ENCODE measurements around the gene LPIN1. TPM values are rescaled to one million over a fixed set of nuclear protein-coding genes. Genes with fewer than 3 reads are reported as not detected.
"Not testable (repeated sequence)": the region's sequence is repeated elsewhere in the genome, so short reads cannot be mapped to it uniquely, and the experiment has no call there.

LPIN1 gene
- total RNA-seq, 2 experiments from 2014 or later: 31.9 to 36.5 TPM

- H3K36me3 Mint-ChIP-seq (ENCODE audit: low read depth): peaks cover 62% of the 10 kb centered on the region
- POLR2A ChIA-PET: no interaction called here
Observed at GRCh38 chr2:11811036-11811654, 64.7 kb downstream of the LPIN1 start.

GRCh38 chr2:11812466-11813248, 66.2 kb downstream of the LPIN1 start:
- ChIA-PET POLR2A (interaction anchor here (0.6 kb wide), 1 partner anchor 381 kb away, joined by 3 read pairs; no protein-coding TSS in a partner anchor), CTCF (no interaction called here)
- no peak overlapping the region for H3K4me3 Mint-ChIP-seq
- ATAC-seq (no peak), DNase-seq (no peak)
- TF ChIP-seq CTCF (IDR thresholded peaks at IDR 0.05): no peak
- peaks cover 65% of the 10 kb centered on the region for H3K36me3 Mint-ChIP-seq (ENCODE audit: low read depth)
- H3K27me3 Mint-ChIP-seq: no peaks in the 10 kb centered on the region
- intact Hi-C loops (cut with micrococcal nuclease): no loop called here
- no peak overlapping the region for H3K27ac Mint-ChIP-seq
- no peaks in the 10 kb centered on the region for H3K9me3 Mint-ChIP-seq
- peaks cover 3% of the 10 kb centered on the region for H3K4me1 Mint-ChIP-seq (ENCODE audit: low read depth)

More at GRCh38 chr2:11811036-11811654, 64.7 kb downstream of the LPIN1 start:
- no peaks in the 10 kb centered on the region for H3K9me3 Mint-ChIP-seq
- DNase-seq: no peak
- intact Hi-C loops (cut with micrococcal nuclease): no loop called here
- peaks cover 11% of the 10 kb centered on the region for H3K4me1 Mint-ChIP-seq (ENCODE audit: low read depth)
- TF ChIP-seq CTCF (IDR thresholded peaks at IDR 0.05): no peak
- no peak overlapping the region for H3K4me3 Mint-ChIP-seq
- CTCF ChIA-PET: no interaction called here
- ATAC-seq: no peak
- no peak overlapping the region for H3K27ac Mint-ChIP-seq
- H3K27me3 Mint-ChIP-seq: no peaks in the 10 kb centered on the region

- H3K27ac Mint-ChIP-seq; intact Hi-C loops (cut with micrococcal nuclease); H3K27me3 Mint-ChIP-seq; H3K4me3 Mint-ChIP-seq; DNase-seq; CTCF ChIA-PET; H3K9me3 Mint-ChIP-seq; ATAC-seq; POLR2A ChIA-PET; H3K4me1 Mint-ChIP-seq (ENCODE audit: low read depth): not testable (repeated sequence)
- H3K36me3 Mint-ChIP-seq (ENCODE audit: low read depth): peaks cover 61% of the 10 kb centered on the region
Observed at GRCh38 chr2:11813345-11813744, 66.9 kb downstream of the LPIN1 start.

- no peak overlapping the region for H3K27ac Mint-ChIP-seq
- intact Hi-C loops (cut with micrococcal nuclease): no loop called here
- ChIA-PET CTCF (no interaction called here), POLR2A (no interaction called here)
- no peak overlapping the region for H3K4me3 Mint-ChIP-seq
- no peaks in the 10 kb centered on the region for H3K4me1 Mint-ChIP-seq (ENCODE audit: low read depth)
- no peaks in the 10 kb centered on the region for H3K9me3 Mint-ChIP-seq
- no peaks in the 10 kb centered on the region for H3K27me3 Mint-ChIP-seq
- DNase-seq: no peak
- TF ChIP-seq CTCF (IDR thresholded peaks at IDR 0.05): no peak
- peaks cover 58% of the 10 kb centered on the region for H3K36me3 Mint-ChIP-seq (ENCODE audit: low read depth)
- ATAC-seq: no peak
Observed at GRCh38 chr2:11813951-11814350, 67.5 kb downstream of the LPIN1 start.

GRCh38 chr2:11814979-11815510, 68.6 kb downstream of the LPIN1 start:
- ChIA-PET POLR2A (no interaction called here), CTCF (interaction anchor here (1.1 kb wide), 1 partner anchor 122 kb away, joined by 3 read pairs; no protein-coding TSS in a partner anchor)
- no peak for TF ChIP-seq CTCF (IDR thresholded peaks at IDR 0.05)
- H3K4me3 Mint-ChIP-seq: no peak overlapping the region
- H3K36me3 Mint-ChIP-seq (ENCODE audit: low read depth): peaks cover 59% of the 10 kb centered on the region
- no peaks in the 10 kb centered on the region for H3K27me3 Mint-ChIP-seq
- intact Hi-C loops (cut with micrococcal nuclease): no loop called here
- DNase-seq: no peak
- ATAC-seq: no peak
- no peak overlapping the region for H3K27ac Mint-ChIP-seq
- H3K4me1 Mint-ChIP-seq (ENCODE audit: low read depth): no peaks in the 10 kb centered on the region
- H3K9me3 Mint-ChIP-seq: no peaks in the 10 kb centered on the region

- POLR2A ChIA-PET, CTCF ChIA-PET: not testable (repeated sequence)
Observed at GRCh38 chr2:11816935-11817334, 70.5 kb downstream of the LPIN1 start.

More at GRCh38 chr2:11816935-11817334, 70.5 kb downstream of the LPIN1 start:
- DNase-seq; H3K9me3 Mint-ChIP-seq; H3K4me3 Mint-ChIP-seq; H3K27ac Mint-ChIP-seq; intact Hi-C loops (cut with micrococcal nuclease); H3K4me1 Mint-ChIP-seq (ENCODE audit: low read depth); ATAC-seq; H3K27me3 Mint-ChIP-seq: not testable (repeated sequence)
- peaks cover 59% of the 10 kb centered on the region for H3K36me3 Mint-ChIP-seq (ENCODE audit: low read depth)
